COLO668 (cell line): ENCODE measurements around the gene PPP4C.
A peak's percentile ranks its signal among the peaks of the same experiment; 100 is the strongest.

Experiments used
- DNase-seq: peaks from one replicate; lab custom pipeline; 2025; ENCODE audit not compliant: unreplicated experiment; lab: John Stamatoyannopoulos, UW

Gene PPP4C

GRCh38 chr16:30079480-30079879 is 3.7 kb downstream of the PPP4C start:
- DNase-seq: no peak

- no peak for DNase-seq
These were observed 6.8 kb downstream of the PPP4C start for GRCh38 chr16:30082545-30083090.

- DNase-seq: no peak
These were observed 7.6 kb downstream of the PPP4C start for GRCh38 chr16:30083216-30084055.

- DNase-seq: no peak
These were observed 8.5 kb downstream of the PPP4C start for GRCh38 chr16:30084096-30084815.

GRCh38 chr16:30084816-30085159 is 9.0 kb downstream of the PPP4C start:
- no peak for DNase-seq

GRCh38 chr16:30085247-30085646 is 9.5 kb downstream of the PPP4C start:
- no peak for DNase-seq

- no peak for DNase-seq
These were observed 10.0 kb downstream of the PPP4C start for GRCh38 chr16:30085820-30086219.

- DNase-seq: no peak
These were observed 10.7 kb downstream of the PPP4C start for GRCh38 chr16:30086291-30087140.

GRCh38 chr16:30087181-30087898 is 11.5 kb downstream of the PPP4C start:
- no peak for DNase-seq

- no peak for DNase-seq
These were observed 12.5 kb downstream of the PPP4C start for GRCh38 chr16:30088237-30088831.

GRCh38 chr16:30088832-30089624 is 13.2 kb downstream of the PPP4C start:
- no peak for DNase-seq

- no peak for DNase-seq
These were observed 15.0 kb downstream of the PPP4C start for GRCh38 chr16:30090610-30091331.

GRCh38 chr16:30091474-30092372 is 15.9 kb downstream of the PPP4C start, which contains the start of gene TBX6:
TBX6 (minus strand) TSS chr16:30091924; CDS start chr16:30091193, 731 bp downstream.
- DNase-seq: peak; percentile 96

- DNase-seq: peak; percentile 75
These were observed 16.7 kb downstream of the PPP4C start for GRCh38 chr16:30092373-30093010.

GRCh38 chr16:30094541-30095165 is 18.9 kb downstream of the PPP4C start:
- DNase-seq: no peak

GRCh38 chr16:30095166-30096078 is 19.6 kb downstream of the PPP4C start:
- DNase-seq: peak; percentile 11
